Left lobe of liver (tissue), 2 donors: ENCODE results near the gene GLI1. TPM values are rescaled to one million over a fixed set of nuclear protein-coding genes. Genes with fewer than 3 reads are reported as not detected.

Experiments used
- ATAC-seq: fragments of 200-7000 bp; cut with Tn5 transposase; one replicate; pipeline ENCODE4 v1.9.1; 2020; ENCODE audit warnings: mild to moderate bottlenecking, moderate library complexity
- DNase-seq: peaks from one replicate; pipeline ENCODE4 v3.0.0-alpha.2; 2020; ENCODE audit warnings: low spot score
- total RNA-seq: library from RNA; stranded (reverse); gene quantifications from one replicate; pipeline ENCODE4 v1.2.1, GENCODE V29; 2021
- donor health status: DM: no; HTN: no; CAD: no; lungs with moderate emphysema.
- donor health status: DM: no; HTN: yes; CAD: no.

The GLI1 gene
- total RNA-seq, 1 donor from 2014 or later: 0.20 TPM

- ATAC-seq (peak; percentile 53), DNase-seq (peak; percentile 91)
Measured at GRCh38 chr12:57459055-57459749, 383 bp upstream of the GLI1 start.

GRCh38 chr12:57460468-57460784 lies 841 bp downstream of the GLI1 start:
- no peak for ATAC-seq
- no peak for DNase-seq

- ATAC-seq (no peak), DNase-seq (no peak)
Measured at GRCh38 chr12:57460841-57461275, 1.3 kb downstream of the GLI1 start.

- ATAC-seq (peak; percentile 2), DNase-seq (no peak)
Measured at GRCh38 chr12:57461276-57461916, 1.8 kb downstream of the GLI1 start.

- DNase-seq: no peak
Measured at GRCh38 chr12:57461917-57462250, 2.3 kb downstream of the GLI1 start.

GRCh38 chr12:57462251-57462911 lies 2.8 kb downstream of the GLI1 start:
- peak; percentile 85 for DNase-seq
- ATAC-seq: peak; percentile 71

More at GRCh38 chr12:57461917-57462250, 2.3 kb downstream of the GLI1 start:
- ATAC-seq: no peak

- DNase-seq (no peak), ATAC-seq (no peak)
Measured at GRCh38 chr12:57462912-57463253, 3.3 kb downstream of the GLI1 start.

GRCh38 chr12:57464569-57464968 lies 5.0 kb downstream of the GLI1 start:
- ATAC-seq (no peak), DNase-seq (no peak)

- ATAC-seq: no peak
- DNase-seq: no peak
Measured at GRCh38 chr12:57465030-57465746, 5.6 kb downstream of the GLI1 start.

- DNase-seq: no peak
- ATAC-seq: no peak
Measured at GRCh38 chr12:57465747-57466505, 6.3 kb downstream of the GLI1 start.

GRCh38 chr12:57467212-57467874 lies 7.8 kb downstream of the GLI1 start:
- ATAC-seq (no peak), DNase-seq (no peak)

GRCh38 chr12:57467915-57468314 lies 8.3 kb downstream of the GLI1 start:
- no peak for ATAC-seq
- DNase-seq: no peak

- DNase-seq (no peak), ATAC-seq (no peak)
Measured at GRCh38 chr12:57469296-57470164, 9.9 kb downstream of the GLI1 start.

- ATAC-seq (peak; percentile 7), DNase-seq (no peak)
Measured at GRCh38 chr12:57470286-57470969, 10.8 kb downstream of the GLI1 start.

- no peak for ATAC-seq
- no peak for DNase-seq
Measured at GRCh38 chr12:57470970-57471656, 11.5 kb downstream of the GLI1 start.

GRCh38 chr12:57471661-57472060 lies 12.1 kb downstream of the GLI1 start:
- DNase-seq (no peak), ATAC-seq (no peak)

GRCh38 chr12:57472391-57472790 lies 12.8 kb downstream of the GLI1 start:
- ATAC-seq: no peak
- DNase-seq: no peak

- ATAC-seq: no peak
- no peak for DNase-seq
Measured at GRCh38 chr12:57473392-57473791, 13.8 kb downstream of the GLI1 start.
